Suprapubic skin (tissue), 4 donors: Measurements from ENCODE around the gene TRAT1.

Experiments used
- EP300 ChIP-seq: sonication (generic); formaldehyde crosslinking; IDR thresholded peaks from one replicate; pipeline ENCODE4 v1.6.1; 2017; ENCODE audit warnings: antibody characterized with exemption
- POLR2AphosphoS5 ChIP-seq, 3 donors: sonication (generic); formaldehyde crosslinking; IDR thresholded peaks; one replicate each; pipeline ENCODE4 v1.6.1; 2017; ENCODE audit warnings: antibody characterized with exemption in 3 of 3
- TF ChIP-seq, protein P1 (sequence below), 2 donors: fragments of 200-600 bp in 1 of 2; fragments of 450-650 bp in 1 of 2; sonication (generic) in 1 of 2; IDR thresholded peaks; one replicate each; pipeline ENCODE4 v1.5.1; 2016 to 2019; ENCODE audit warnings: antibody characterized with exemption in 2 of 2, mild to moderate bottlenecking in 1 of 2, moderate library complexity in 1 of 2

DNA sequence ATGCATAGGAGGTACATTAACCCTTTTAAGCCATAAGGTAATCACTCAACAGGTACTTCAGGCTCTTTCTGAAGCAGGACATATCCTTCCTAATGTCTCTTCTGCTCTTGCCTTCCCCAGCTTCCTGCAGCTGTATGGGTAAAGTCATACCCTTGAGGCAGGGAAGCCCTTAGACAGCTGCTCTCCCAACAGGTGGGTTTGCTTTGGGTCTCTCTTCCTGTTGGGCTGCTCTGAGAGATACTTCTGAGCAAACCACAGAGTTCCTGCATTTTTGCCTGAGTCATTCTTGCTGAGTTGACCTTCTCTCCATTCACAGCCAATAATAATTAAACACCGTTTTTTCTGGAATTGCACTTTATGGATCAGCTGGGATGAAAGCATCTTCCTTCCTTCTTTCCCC, 2.0 kb upstream of the TRAT1 start:
- TF ChIP-seq POLR2AphosphoS5 (IDR thresholded peaks at IDR 0.05), result no peak
- TF ChIP-seq, protein P1, sequence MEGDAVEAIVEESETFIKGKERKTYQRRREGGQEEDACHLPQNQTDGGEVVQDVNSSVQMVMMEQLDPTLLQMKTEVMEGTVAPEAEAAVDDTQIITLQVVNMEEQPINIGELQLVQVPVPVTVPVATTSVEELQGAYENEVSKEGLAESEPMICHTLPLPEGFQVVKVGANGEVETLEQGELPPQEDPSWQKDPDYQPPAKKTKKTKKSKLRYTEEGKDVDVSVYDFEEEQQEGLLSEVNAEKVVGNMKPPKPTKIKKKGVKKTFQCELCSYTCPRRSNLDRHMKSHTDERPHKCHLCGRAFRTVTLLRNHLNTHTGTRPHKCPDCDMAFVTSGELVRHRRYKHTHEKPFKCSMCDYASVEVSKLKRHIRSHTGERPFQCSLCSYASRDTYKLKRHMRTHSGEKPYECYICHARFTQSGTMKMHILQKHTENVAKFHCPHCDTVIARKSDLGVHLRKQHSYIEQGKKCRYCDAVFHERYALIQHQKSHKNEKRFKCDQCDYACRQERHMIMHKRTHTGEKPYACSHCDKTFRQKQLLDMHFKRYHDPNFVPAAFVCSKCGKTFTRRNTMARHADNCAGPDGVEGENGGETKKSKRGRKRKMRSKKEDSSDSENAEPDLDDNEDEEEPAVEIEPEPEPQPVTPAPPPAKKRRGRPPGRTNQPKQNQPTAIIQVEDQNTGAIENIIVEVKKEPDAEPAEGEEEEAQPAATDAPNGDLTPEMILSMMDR (IDR thresholded peaks at IDR 0.05), result no peak
- no peak for TF ChIP-seq EP300
